HG02763 (cell line): ENCODE measurements around the gene GNGT1.
"Not testable (repeated sequence)": the region's sequence is repeated elsewhere in the genome, so short reads cannot be mapped to it uniquely, and the experiment has no call there.

Source experiments
- ATAC-seq: cut with Tn5 transposase; IDR thresholded peaks from one replicate; pipeline ENCODE4 v1.9.1; 2021; ENCODE audit warnings: mild to moderate bottlenecking, moderate library complexity; ENCODE audit not compliant: unreplicated experiment

The GNGT1 gene

DNA sequence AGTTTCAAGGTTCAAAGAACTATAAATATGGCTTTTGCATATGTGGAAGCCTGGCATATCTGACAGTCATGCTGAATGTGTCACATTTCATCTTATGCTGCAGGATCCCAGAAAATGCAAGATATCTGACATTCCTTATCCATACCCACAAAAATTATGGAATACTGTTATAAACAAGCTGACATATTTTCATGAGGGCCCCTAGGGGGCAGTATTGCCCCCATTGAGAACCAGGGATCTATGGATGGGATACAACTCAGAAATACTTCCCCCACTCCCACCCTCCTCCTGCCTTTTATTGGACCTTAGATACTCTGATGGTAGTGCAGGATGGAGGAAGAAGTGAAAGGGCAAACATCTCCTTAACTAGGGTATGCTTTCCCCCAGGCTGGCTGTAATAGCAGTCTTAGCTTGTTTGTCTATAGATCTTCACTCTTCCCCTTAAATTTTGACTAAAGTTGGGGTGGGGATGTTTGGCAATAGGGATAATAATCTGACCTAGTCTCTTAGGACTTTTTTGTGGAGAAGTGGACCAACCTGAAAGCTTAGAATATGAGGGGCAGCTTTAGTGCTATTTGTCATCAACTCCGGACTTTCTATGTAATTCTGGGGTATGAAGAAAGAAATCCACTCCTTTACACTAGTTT, 3.5 kb upstream of the GNGT1 start:
- ATAC-seq, result no peak

DNA sequence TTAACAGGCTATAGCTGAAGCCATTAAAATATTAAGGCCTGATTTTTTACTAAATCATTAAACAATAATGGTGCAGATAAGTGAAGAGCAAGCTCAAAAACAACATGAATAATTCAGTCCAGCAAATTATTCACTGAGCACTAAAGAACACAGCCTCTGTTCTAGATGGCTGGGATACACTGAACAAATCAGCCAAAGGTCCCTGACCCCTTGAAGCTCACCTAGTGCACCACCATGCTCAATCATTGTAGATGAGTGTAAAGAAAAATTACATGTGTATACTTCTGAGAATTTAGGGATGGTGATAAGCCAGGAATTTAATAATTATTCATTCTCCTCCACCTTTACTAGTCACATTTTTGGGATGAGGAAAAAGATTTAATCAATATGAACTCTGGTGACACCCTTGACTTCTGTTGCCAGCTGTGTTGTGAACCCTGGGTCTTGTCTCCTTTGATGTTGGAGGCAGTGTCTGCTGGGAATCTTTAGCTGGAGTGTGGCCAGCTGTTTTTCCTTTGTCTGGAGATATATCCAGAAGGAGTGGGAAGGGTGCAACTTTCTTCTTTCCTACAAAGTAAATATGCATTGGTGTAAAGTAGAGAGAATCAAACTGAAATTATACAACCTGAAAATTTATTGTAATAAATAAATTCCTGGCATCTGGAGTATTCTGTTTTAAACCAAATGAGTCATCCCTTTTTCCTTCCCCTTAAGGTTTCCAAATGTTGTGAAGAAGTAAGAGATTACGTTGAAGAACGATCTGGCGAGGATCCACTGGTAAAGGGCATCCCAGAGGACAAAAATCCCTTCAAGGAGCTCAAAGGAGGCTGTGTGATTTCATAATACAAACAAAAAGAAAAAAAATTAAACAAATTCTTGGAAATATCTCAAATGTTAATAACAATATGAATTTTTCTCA, 4.0 kb downstream of the GNGT1 start:
- ATAC-seq, result no peak

DNA sequence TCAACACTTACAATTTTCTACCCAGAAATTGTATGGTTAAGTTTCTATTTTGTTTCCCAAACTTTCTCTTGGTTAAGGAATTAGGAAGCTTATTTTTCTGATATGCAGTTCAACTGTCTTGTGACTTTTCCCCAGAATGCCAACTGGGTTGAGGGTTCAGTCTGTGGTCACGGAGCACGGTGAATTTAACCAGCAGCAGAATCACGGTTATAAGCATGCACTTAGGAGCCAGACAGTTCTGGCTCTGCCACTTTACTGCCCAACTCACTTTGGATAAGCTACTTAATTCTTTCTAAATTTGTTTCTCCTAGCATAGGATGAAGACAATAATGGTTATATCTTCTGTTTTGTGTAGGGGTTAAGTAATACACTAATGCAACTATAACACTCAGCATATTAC, 4.9 kb downstream of the GNGT1 start:
- not testable (repeated sequence) for ATAC-seq

DNA sequence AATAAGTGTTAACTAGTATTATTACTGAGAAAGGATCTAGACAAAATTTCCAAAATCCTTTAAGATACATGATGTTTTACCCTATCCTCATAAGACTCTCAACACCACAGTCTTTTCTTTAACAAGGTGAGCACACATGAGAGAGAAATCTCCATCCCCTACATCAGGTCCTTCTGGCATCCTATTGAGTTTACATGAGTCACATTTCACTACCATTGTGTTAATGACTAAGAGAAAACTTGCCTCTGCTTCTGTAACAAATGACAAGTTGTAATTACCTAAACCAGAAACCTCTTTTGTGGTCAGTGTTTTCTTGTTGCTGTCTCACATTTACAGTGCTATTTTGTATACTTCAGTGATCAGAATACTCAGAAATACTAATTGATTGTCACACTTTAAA, 5.3 kb downstream of the GNGT1 start:
- ATAC-seq, result not testable (repeated sequence)

DNA sequence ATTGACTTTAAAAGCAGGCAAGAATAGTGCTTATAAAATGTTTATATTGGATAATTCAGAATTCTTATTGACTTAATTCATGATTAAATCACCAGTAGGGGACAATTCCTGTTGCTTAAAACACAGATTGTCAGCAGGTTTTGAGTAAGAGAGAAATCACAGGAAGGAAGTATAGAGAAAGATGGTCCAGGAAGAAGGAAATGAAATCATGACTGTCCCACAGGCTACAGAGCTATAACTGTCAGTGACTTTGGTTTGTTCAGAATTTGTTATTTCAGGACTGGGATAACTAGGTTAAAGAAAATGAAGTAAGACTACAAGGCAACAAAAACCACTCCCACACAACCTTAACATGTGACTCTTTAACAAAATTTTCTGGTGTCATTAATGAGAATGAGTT, 6.8 kb downstream of the GNGT1 start:
- ATAC-seq, result no peak

DNA sequence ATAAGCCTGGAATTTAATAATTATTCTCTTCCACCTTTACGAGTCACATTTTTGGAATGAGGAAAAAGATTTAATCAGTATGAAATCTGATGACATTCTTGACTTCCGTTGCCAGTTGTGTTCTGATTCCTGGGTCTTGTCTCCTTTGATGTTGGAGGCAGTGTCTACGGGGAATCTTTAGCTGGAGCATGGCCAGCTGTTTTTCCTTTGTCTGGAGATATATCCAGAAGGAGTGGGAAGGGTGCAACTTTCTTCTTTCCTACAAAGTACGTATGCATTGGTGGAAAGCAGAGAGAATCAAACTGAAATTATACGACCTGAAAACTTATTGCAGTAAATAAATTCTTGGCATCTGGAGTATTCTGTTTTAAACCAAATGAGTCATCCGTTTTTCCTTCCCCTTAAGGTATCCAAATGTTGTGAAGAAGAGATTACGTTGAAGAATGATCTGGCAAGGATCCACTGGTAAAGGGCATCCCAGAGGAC, 8.3 kb downstream of the GNGT1 start:
- no peak for ATAC-seq

DNA sequence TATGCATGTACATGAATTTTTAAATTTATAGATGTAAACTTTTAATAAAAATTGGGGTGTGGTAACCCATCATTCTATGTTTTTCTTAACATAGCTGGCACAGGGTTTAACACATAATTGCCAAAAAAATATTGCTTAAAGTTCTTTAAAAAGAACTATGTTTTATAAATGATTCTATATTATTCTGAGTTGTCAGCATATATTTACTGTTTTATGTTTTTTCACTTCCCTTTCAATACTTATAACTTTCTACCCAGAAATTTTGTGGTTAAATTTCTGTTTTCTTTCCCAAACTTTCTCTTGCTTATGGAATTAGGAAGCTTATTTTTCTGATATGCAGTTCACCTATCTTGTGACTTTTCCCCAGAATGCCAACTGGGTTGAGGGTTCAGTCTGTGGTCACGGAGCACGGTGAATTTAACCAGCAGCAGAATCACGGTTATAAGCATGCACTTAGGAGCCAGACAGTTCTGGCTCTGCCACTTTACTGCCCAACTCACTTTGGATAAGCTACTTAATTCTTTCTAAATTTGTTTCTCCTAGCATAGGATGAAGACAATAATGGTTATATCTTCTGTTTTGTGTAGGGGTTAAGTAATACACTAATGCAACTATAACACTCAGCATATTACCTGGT, 9.0 kb downstream of the GNGT1 start:
- not testable (repeated sequence) for ATAC-seq

DNA sequence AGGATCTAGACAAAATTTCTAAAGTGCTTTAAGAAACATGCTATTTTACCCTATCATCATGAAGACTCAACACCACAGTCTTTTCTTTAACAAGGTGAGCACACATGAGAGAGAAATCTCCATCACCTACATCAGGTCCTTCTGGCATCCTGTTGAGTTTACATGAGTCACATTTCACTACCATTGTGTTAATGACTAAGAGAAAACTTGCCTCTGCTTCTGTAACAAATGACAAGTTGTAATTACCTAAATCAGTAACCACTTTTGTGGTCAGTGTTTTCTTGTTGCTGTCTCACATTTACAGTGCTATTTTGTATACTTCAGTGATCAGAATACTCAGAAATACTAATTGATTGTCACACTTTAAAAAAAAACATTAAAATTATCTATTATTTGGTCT, 9.5 kb downstream of the GNGT1 start:
- ATAC-seq, result peak; percentile 57

DNA sequence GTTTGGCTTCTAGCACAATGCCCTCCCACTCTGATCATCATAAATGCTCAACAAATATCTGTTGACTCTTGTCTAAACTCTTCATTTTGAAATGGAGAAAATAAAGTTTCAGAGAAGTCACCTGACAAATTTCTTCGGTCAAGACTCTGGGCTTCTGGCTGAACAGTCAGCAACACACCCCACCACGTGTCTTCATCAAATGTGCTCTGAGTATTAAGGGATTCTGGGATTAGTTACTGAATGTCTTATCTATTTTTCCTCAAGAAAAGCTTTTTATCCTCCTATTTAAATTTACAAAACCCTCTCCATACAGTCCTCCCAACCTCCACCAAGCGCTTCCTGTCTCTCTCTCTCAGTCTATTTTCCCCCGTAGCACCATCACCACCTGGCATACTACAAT, 9.9 kb downstream of the GNGT1 start:
- ATAC-seq, result not testable (repeated sequence)

DNA sequence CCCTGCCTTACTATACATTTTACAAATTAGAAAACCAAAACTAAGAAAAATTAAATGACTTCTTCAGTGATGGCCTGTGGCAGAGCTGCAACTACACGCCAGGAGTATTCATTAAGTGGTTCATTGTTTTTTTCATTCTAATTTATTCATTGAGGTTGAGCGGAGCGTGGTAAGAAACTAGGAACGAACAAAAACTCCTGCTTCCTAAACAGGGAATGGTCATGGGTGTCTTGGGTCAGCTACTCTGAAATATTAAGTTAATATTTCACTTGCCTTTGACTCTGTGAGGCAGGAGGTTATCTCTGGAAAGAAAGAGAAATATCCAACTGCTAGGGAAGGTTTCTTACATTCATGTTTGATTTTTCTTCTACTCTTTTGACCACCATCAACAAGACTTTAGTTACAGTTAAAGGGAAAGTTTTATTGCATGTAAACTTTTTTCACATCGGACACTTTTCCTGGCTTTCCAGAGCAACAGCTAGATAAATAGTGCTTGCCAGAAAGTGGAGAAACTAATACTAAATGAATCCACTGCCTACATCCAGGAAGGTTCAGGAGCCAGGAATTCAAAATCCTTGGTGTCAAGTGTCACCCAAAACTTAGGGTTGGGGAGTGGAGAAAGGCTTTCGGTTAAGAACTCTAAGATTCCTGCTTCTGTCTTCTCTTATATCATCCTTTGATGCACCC, 14.3 kb downstream of the GNGT1 start:
- ATAC-seq, result no peak

DNA sequence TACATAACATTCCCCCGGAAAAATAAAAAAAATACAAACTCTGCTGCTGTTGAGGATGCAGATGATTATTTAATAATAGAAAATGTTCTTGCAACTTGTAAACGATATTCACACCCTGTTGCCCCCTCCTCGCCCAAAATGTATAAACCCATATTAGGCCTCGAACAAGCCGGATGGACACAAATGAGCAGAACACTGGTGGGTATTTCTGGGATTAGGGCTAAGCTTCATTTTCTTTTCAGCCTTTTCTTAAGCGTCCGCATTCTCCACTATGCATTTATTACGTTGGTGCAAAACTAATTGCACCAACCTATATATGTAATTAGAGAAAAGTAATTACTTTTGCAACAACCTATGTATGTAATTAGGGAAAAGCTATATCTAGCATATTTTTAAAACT, 14.8 kb downstream of the GNGT1 start:
- ATAC-seq, result no peak

DNA sequence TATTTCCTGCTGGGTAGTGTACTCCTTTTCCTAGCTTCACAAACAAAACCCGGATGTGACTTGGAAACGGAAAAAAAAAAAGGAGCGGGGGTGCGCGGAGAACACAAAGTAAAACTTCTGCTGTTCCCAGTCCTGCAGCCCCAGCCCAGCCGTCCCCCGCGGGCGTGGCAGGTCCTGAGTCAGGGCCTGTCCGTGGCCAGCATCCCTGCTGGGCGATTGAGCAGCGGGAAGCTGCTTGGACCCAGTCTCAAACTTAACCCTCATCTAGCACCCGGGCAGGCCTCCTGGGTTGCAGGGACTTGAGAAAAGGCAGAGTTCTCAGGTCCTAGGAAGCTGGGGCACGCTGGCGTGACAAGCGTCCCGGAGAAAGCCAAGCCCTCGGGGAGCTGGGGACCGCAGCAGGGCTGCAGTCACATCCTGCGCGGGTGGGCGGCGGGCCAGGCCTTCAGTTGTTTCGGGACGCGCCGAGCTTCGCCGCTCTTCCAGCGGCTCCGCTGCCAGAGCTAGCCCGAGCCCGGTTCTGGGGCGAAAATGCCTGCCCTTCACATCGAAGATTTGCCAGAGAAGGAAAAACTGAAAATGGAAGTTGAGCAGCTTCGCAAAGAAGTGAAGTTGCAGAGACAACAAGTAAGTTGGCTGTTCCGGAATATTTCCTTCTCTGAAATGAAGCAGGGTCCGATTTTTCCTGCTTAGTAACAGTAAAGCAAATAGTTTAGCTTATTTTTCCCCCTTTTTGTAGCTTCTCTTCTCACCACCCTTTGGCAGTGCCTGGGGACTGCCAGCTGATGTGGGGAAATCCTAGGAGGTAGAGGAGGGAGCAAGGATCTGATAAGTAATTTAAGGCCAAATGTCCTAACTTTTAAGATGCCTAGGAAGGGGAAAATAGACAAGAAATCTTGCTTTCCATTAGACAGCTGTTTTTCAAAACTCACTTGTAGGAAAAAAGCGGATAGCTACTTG, 15.5 kb downstream of the GNGT1 start, which contains the start of gene GNG11:
GNG11 (plus strand) TSS at position 129 of the 960 bp plus-strand sequence; CDS start at position 532, 403 bp downstream.
- peak; percentile 93 for ATAC-seq

DNA sequence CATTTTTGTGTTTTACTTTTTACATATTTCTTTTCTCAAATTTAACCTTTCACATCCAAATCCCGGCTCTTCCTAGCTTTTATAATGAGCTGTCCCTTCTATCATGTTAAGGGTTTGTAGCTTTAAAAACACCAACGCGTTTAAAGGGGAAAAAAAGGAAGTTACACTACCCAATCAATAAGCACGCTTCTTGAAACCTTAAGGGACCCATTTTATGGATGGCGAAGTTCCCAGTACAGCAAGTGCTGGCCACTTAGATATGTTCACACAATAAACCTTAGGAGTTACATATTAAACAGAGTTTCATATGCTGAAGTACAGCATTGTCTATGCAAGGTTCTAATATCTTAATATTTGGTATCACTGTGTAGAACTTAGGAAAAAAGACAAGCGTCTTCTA, 16.9 kb downstream of the GNGT1 start:
- no peak for ATAC-seq

DNA sequence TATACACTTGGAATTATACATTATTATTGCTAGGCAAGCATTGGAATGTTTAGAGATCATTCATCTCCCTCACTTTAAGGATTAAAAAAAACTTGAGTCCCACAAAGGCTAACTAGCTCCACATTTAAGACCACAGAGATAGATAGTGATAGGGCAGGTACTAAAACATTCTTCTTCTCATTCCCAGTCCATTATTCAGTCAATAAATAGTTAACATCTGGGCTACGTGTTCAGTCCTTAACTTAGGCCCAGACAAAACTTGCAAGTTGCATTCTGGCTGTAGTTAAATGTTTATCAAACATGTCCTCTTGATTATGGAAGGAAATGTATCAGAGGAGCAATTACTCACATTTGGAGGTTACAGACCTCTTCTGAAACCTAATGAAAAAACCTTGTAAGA, 17.6 kb downstream of the GNGT1 start:
- no peak for ATAC-seq

DNA sequence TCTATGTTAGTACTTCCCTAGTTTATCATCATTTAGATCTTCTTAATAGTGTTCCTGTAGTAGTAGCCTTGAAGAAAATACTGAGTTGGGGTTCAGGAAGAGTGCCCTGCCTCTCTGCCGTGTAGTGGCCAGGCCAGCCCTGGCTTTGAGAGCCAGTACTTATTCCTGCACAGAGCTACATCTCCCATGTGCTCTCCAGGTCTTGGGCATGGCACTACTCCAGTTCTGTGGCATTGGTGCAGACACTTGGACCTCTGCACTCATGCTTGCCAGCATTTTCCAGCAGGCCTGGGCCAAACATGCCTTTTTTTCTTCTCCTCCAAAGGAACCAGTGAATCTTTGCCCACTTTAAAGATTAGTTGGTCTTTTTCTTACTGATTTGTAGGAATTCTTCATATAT, 20.4 kb downstream of the GNGT1 start:
- ATAC-seq, result no peak

DNA sequence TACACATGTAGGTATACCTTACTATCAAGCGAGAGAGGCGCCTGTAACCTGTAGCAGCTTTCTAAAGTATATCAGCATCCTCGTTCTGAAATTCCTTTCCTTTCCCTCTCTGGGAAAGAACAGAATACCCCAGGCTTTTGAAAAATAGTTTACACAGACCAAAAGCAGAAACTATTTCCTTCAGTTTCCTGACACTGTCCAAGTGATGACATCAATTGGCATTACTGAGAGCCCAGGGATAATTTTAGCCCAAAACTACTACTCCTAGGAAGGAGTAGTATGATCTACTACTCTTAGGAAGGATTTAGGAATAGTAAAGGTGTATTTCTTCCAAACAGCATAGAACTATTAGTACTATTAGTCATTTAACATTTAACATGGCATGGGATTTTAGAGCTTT, 21.2 kb downstream of the GNGT1 start:
- ATAC-seq, result no peak

DNA sequence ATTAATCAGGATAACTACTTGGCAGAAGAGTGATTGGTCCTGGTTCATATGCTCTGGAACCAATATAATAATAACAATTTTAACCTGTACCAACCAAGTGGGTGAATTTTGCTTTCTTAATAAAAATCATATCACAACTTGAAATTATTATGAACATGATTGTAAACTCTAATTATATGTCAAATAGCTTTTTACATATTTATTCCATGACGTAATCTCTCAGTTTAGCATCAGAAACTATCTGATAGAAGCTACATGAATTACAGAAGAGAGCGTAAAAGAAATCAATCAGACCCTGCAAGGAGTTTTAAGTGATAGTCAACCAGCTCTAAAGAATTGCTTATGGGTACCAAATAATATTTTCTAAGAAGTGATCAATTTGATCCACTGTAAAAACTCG, 25.3 kb downstream of the GNGT1 start:
- no peak for ATAC-seq

DNA sequence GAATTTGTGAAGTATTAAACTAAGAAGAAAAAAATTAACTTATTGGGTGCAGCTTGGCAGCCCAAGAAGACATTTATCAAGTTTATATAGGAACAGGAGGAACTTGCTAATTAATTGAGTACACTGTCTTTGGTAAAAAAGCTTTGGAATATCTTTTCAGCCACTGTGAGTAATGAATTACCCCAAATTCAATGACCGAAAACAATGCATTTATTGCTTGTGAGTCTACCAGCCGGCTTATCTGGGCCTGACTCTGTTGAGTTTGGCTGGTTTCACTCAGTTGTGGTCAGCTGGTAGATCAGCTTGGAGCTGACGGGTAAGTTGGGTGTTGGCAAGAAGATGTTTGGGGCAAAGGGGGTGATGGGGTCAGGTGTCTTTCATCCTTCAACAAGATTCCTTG, 26.8 kb downstream of the GNGT1 start:
- no peak for ATAC-seq

DNA sequence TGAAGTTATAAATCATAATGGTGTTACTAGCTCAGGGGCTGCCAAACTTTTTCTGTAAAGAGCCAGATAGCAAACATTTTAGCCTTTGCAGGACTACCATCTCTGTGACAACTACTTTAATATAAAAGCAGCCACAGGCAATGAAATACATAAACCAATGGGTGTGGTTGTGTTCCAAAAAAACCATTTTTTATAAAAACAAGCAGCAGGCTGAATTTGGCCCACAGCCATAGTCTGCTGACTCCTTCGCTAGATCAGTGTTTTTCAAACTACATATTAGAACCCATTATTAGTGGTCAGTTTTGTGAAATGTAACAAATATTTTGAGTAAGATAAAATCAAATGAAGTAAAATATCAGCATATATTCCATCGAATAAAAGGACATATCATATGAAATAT, 28.7 kb downstream of the GNGT1 start:
- no peak for ATAC-seq

DNA sequence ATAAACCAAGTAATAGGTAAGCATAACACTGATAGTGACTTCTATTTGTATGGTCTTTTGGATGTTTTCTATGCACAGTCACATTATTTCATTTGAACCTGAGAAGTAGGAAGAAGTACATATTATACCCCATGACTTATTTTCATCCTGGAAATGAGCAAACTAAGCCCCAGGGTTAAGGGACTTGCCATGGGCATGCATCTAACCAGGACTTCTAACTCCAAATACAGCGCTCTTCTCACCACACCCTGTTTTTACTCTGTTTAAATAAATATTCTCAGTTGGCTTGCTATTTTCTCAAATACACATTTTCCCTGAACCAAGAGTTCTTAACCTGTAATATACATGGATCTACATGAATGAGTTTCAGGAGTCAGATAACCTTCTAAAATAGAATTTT, 31.5 kb downstream of the GNGT1 start:
- no peak for ATAC-seq
